A549 (cell line): ENCODE results near the gene FRMD4A. TPM values are rescaled to one million over a fixed set of nuclear protein-coding genes. Genes with fewer than 3 reads are reported as not detected.

Experiments used
- ATAC-seq, 2 experiments: fragments of 200-7000 bp in 1 of 2; fragments of >200 bp in 1 of 2; cut with Nextera tagmentation in 1 of 2; cut with Tn5 transposase in 1 of 2; 3 replicates each; pipeline versions ENCODE4 v1.8.0 to v1.9.1; 2018 to 2020; ENCODE audit warnings: mild to moderate bottlenecking in 1 of 2, moderate library complexity in 1 of 2
- CTCF ChIA-PET: fragments of 300-600 bp; sonication (Branson Sonifier 250); formaldehyde crosslinking; extraction: SDS; loops from one replicate; lab custom pipeline; 2021; ENCODE audit warnings: antibody characterized with exemption, inconsistent platforms; lab: Yijun Ruan, JAX
- POLR2A ChIA-PET: fragments of 350-600 bp; formaldehyde crosslinking; extraction: SDS; loops from one replicate; lab custom pipeline; 2021; ENCODE audit warnings: antibody characterized with exemption, inconsistent platforms; lab: Yijun Ruan, JAX
- DNase-seq, 2 experiments: peaks; one replicate each; pipeline versions ENCODE4 v3.0.0 to v3.0.0-alpha.2; 2011 to 2016; ENCODE audit warnings: low read depth in 1 of 2, low spot score in 1 of 2
- FAIRE-seq: peaks from 2 replicates; lab custom pipeline; 2011; peaks lifted over from hg19 to GRCh38; lab: Jason Lieb, UNC
- H3K27ac ChIP-seq, 2 experiments: fragments of >200 bp; sonication (Bioruptor Twin); formaldehyde crosslinking; 3 replicates each; pipeline ENCODE4 v1.5.1; 2016 to 2017
- H3K4me1 ChIP-seq: fragments of >200 bp; sonication (Bioruptor Twin); formaldehyde crosslinking; 3 replicates; pipeline ENCODE4 v1.6.1; 2016
- H3K4me2 ChIP-seq: fragments of >200 bp; sonication (Bioruptor Twin); formaldehyde crosslinking; 3 replicates; pipeline ENCODE4 v1.6.1; 2016
- H3K4me3 ChIP-seq: fragments of >200 bp; sonication (Bioruptor Twin); formaldehyde crosslinking; 3 replicates; pipeline ENCODE4 v1.5.1; 2016
- H3K9me3 ChIP-seq: fragments of >200 bp; sonication (Bioruptor Twin); formaldehyde crosslinking; 3 replicates; pipeline ENCODE4 v1.6.1; 2016
- CHD4 ChIP-seq: fragments of 200-600 bp; sonication (generic); IDR thresholded peaks from 2 replicates; pipeline ENCODE4 v1.6.1; 2016; ENCODE audit warnings: antibody characterized with exemption, mild to moderate bottlenecking, borderline replicate concordance
- EHF ChIP-seq: fragments of 250-450 bp; sonication (Bioruptor Pico); IDR thresholded peaks from 2 replicates; pipeline ENCODE4 v1.5.0; 2020; ENCODE audit warnings: mild to moderate bottlenecking
- ELK1 ChIP-seq: fragments of 150-350 bp; IDR thresholded peaks from 2 replicates; pipeline ENCODE4 v1.6.1; 2014; ENCODE audit warnings: low read depth, mild to moderate bottlenecking, low read length
- ESRRA ChIP-seq: fragments of 150-350 bp; IDR thresholded peaks from 2 replicates; pipeline ENCODE4 v1.6.1; 2014; ENCODE audit warnings: mild to moderate bottlenecking, low read length, borderline replicate concordance
- FOSL2 ChIP-seq, 2 experiments: fragments of 450-650 bp in 1 of 2; fragments of >200 bp in 1 of 2; sonication (Bioruptor Twin) in 1 of 2; formaldehyde crosslinking; IDR thresholded peaks; 2 replicates each; pipeline versions ENCODE4 v1.5.0 to v1.6.1; 2016 to 2020; ENCODE audit warnings: mild to moderate bottlenecking in 1 of 2, moderate library complexity in 1 of 2
- GATA3 ChIP-seq: IDR thresholded peaks from 2 replicates; pipeline ENCODE4 v1.6.1; 2012; ENCODE audit warnings: borderline replicate concordance
- HOXA7 ChIP-seq: fragments of 250-450 bp; sonication (Bioruptor Pico); IDR thresholded peaks from 2 replicates; pipeline ENCODE4 v1.5.0; 2020; ENCODE audit warnings: mild to moderate bottlenecking, moderate library complexity
- HOXB5 ChIP-seq: fragments of 250-450 bp; sonication (Bioruptor Pico); IDR thresholded peaks from 2 replicates; pipeline ENCODE4 v1.5.0; 2020; ENCODE audit warnings: mild to moderate bottlenecking, moderate library complexity
- MAFK ChIP-seq: fragments of 450-650 bp; IDR thresholded peaks from 2 replicates; pipeline ENCODE4 v1.6.1; 2014; ENCODE audit not compliant: partially characterized antibody
- MAX ChIP-seq: IDR thresholded peaks from 2 replicates; pipeline ENCODE4 v1.6.1; 2012
- MYC ChIP-seq: IDR thresholded peaks from 2 replicates; pipeline ENCODE4 v1.6.1; 2012; ENCODE audit warnings: mild to moderate bottlenecking, inconsistent platforms, low read length, improper control_type of control experiment, borderline replicate concordance
- NFE2L2 ChIP-seq: fragments of 150-350 bp; conservative IDR thresholded peaks from 2 replicates; pipeline ENCODE4 v1.6.1; 2014; ENCODE audit warnings: low read length
- NPAS2 ChIP-seq: fragments of 250-450 bp; sonication (Bioruptor Pico); IDR thresholded peaks from 2 replicates; pipeline ENCODE4 v1.8.0; 2022; ENCODE audit warnings: mild to moderate bottlenecking, moderate library complexity, borderline replicate concordance
- RCOR1 ChIP-seq: fragments of 150-350 bp; IDR thresholded peaks from 2 replicates; pipeline ENCODE4 v1.6.1; 2014; ENCODE audit warnings: antibody characterized with exemption, low read length, low read depth
- REST ChIP-seq: fragments of 200-600 bp; sonication (generic); IDR thresholded peaks from 2 replicates; pipeline ENCODE4 v1.6.1; 2016; ENCODE audit warnings: antibody characterized with exemption, mild to moderate bottlenecking, moderate library complexity
- SREBF2 ChIP-seq: fragments of 450-650 bp; IDR thresholded peaks from 2 replicates; pipeline ENCODE4 v1.6.1; 2014; ENCODE audit warnings: mild to moderate bottlenecking, moderate library complexity
- ZFP36 ChIP-seq: fragments of 450-650 bp; IDR thresholded peaks from 2 replicates; pipeline ENCODE4 v1.6.1; 2014; ENCODE audit warnings: borderline replicate concordance; ENCODE audit not compliant: partially characterized antibody
- ZNF302 ChIP-seq: fragments of 250-450 bp; sonication (Bioruptor Pico); IDR thresholded peaks from 2 replicates; pipeline ENCODE4 v1.9.0; 2021; ENCODE audit warnings: inconsistent platforms, mild to moderate bottlenecking, moderate library complexity
- WGBS: methylation state at CpG from one replicate; pipeline ENCODE4 v1.1.6; 2017; ENCODE audit errors: missing lambda C conversion rate; 5-methylcytosine and 5-hydroxymethylcytosine counted together
- polyA plus RNA-seq, 4 experiments: library from polyadenylated mRNA; depleted of rRNA in 3 of 4; stranded (reverse); fragments of >200 nt; fragmentation: RNase III in 1 of 4; extraction: RNeasy Plus Mini Kit Qiagen cat#74134 plus additional on column Dnase treatment in 1 of 4; gene quantifications; 2 replicates in 3 of 4; 3 replicates in 1 of 4; pipeline ENCODE4 v1.2.3, GENCODE V29; 2011 to 2017

The FRMD4A gene
- polyA plus RNA-seq, 2 of the 4 experiments (the other 2 are of a cell fraction) = 2.5 to 4.7 TPM

- Histone ChIP-seq H3K4me2 (no peak overlapping the region), H3K4me3 (no peak overlapping the region), H3K27ac (no peak overlapping the region), H3K9me3 (no peaks in the 10 kb centered on the region), H3K4me1 (no peaks in the 10 kb centered on the region)
- CTCF ChIA-PET = interaction anchor here (1.5 kb wide), 1 partner anchor 13 kb away, joined by 3 read pairs; no protein-coding TSS in a partner anchor
- ATAC-seq (no peak), FAIRE-seq (no peak), DNase-seq (no peak)
- POLR2A ChIA-PET = no interaction called here
- TF ChIP-seq NFE2L2 (0 out of 2 replicates have a peak, but pooled peaks have one; percentile 24), HOXB5 (CRISPR knock-in tag) (no peak), REST (no peak), MYC (no peak)
- WGBS = 53% methylated on average over 7 of the region's 7 CpGs
These were observed 514.4 kb downstream of the FRMD4A start for GRCh38 chr10:13816195-13816925.

- no peak overlapping the region for H3K27ac ChIP-seq
- CTCF ChIA-PET = no interaction called here
- POLR2A ChIA-PET = no interaction called here
- TF ChIP-seq ELK1 (no peak), FOSL2 (IDR thresholded peaks at IDR 0.05) (no peak), FOSL2 (CRISPR knock-in tag; IDR thresholded peaks at IDR 0.05) (no peak), SREBF2 (no peak)
- TF ChIP-seq, all 56 proteins: peak for 0
- no peaks in the 10 kb centered on the region for H3K9me3 ChIP-seq
- H3K4me1 ChIP-seq = no peaks in the 10 kb centered on the region
- H3K4me3 ChIP-seq = no peak overlapping the region
- H3K4me2 ChIP-seq = no peak overlapping the region
- FAIRE-seq (no peak), DNase-seq (no peak), ATAC-seq (no peak)
These were observed 515.0 kb downstream of the FRMD4A start for GRCh38 chr10:13815756-13816155.

GRCh38 chr10:13813550-13813949, 517.2 kb downstream of the FRMD4A start:
- WGBS = 97% methylated on average over 5 of the region's 5 CpGs
- CTCF ChIA-PET = interaction anchor here (1.8 kb wide), 1 partner anchor 14 kb away, joined by 4 read pairs; no protein-coding TSS in a partner anchor

More at GRCh38 chr10:13813550-13813949, 517.2 kb downstream of the FRMD4A start:
- ATAC-seq = no peak
- FAIRE-seq = no peak
- DNase-seq = no peak
- TF ChIP-seq SREBF2 (no peak), ZNF302 (no peak), EHF (CRISPR knock-in tag) (no peak), ZFP36 (no peak), GATA3 (no peak), NPAS2 (CRISPR knock-in tag) (no peak), RCOR1 (no peak), HOXA7 (CRISPR knock-in tag) (no peak), CHD4 (no peak), ESRRA (no peak), ELK1 (no peak), MAX (no peak), MAFK (no peak)
- POLR2A ChIA-PET = no interaction called here
- no peak overlapping the region for H3K4me2 ChIP-seq
- H3K4me1 ChIP-seq = no peaks in the 10 kb centered on the region
- no peaks in the 10 kb centered on the region for H3K9me3 ChIP-seq
- H3K4me3 ChIP-seq = no peak overlapping the region
- H3K27ac ChIP-seq = no peak overlapping the region
